Tibial nerve (tissue), 3 donors: ENCODE data around the gene AGPAT2.

Source experiments
- POLR2A ChIP-seq, 2 donors: fragments of 450-650 bp; IDR thresholded peaks; one replicate each; pipeline ENCODE4 v1.6.1; 2017; ENCODE audit warnings: antibody characterized with exemption in 2 of 2, mild to moderate bottlenecking in 2 of 2, moderate library complexity in 2 of 2
- TF ChIP-seq, protein P1 (sequence below), 5 experiments: fragments of 200-600 bp in 3 of 5; fragments of 450-650 bp in 2 of 5; sonication (generic) in 3 of 5; IDR thresholded peaks; one replicate each; pipeline ENCODE4 v1.5.1; 2016 to 2019; ENCODE audit warnings: antibody characterized with exemption in 5 of 5, mild to moderate bottlenecking in 3 of 5, moderate library complexity in 2 of 5

GRCh38 chr9:136644343-136644592, 43.0 kb downstream of the AGPAT2 start:
- TF ChIP-seq, protein P1, sequence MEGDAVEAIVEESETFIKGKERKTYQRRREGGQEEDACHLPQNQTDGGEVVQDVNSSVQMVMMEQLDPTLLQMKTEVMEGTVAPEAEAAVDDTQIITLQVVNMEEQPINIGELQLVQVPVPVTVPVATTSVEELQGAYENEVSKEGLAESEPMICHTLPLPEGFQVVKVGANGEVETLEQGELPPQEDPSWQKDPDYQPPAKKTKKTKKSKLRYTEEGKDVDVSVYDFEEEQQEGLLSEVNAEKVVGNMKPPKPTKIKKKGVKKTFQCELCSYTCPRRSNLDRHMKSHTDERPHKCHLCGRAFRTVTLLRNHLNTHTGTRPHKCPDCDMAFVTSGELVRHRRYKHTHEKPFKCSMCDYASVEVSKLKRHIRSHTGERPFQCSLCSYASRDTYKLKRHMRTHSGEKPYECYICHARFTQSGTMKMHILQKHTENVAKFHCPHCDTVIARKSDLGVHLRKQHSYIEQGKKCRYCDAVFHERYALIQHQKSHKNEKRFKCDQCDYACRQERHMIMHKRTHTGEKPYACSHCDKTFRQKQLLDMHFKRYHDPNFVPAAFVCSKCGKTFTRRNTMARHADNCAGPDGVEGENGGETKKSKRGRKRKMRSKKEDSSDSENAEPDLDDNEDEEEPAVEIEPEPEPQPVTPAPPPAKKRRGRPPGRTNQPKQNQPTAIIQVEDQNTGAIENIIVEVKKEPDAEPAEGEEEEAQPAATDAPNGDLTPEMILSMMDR (IDR thresholded peaks at IDR 0.05) = no peak
- no peak for TF ChIP-seq POLR2A (IDR thresholded peaks at IDR 0.05)
